Activated CD4-positive, alpha-beta T cell treated with anti-CD3 and anti-CD28 coated beads for 24 hours (primary cell): ENCODE results near the gene GIMAP5.

Experiments used
- DNase-seq, 2 donors: peaks; one replicate each; pipeline ENCODE4 v3.0.0-alpha.2; 2020; ENCODE audit warnings: low read depth in 2 of 2

GIMAP5 gene

DNA sequence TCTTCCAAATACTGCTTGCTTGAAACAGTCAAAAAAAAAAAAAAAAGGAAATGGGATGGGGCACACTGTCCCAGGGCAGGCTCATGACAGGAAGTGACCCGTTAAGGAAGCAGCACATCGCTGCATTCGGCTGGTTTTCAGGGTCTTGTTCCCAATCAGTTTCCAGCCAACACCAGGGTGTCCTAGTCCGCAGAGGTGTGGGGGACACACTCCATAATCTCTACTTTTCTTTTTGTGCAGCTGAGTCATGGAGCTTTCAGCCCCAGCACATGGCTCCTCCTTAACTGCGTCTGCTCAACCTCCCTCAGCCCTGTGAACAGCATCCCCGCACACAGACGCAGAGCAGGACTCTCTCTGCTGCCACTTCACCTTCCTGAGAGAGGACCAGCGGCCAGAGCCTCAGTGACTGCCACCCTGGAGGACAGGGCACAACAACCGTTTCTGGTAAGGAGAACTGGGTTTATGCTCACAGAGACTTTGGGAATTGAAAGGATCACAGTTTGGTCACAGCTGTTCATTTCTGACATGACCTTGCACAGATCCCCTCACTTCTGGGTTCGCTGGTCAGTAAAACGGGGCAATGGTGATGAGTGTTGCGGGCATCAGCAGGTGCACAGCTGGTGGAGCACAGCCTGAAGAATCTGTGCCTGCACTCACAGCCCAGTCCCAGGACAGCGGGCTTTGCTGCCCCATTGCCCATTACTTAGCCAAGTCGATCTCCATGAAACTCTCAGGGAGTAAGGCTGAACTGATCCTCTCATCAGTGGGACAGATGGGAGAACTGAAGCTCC, at the start of gene GIMAP5:
TSS of gene GIMAP5 (plus strand) at position 154 of the 791 bp plus-strand sequence. CDS start 3,467 bp downstream, outside the sequence.
- no peak for DNase-seq

- no peak for DNase-seq
These were observed 48.6 kb upstream of the GIMAP5 start for GRCh38 chr7:150688630-150689029.

- DNase-seq, result no peak
These were observed 41.6 kb upstream of the GIMAP5 start for GRCh38 chr7:150695654-150696053.

- no peak for DNase-seq
These were observed 34.0 kb upstream of the GIMAP5 start for GRCh38 chr7:150703209-150703608.

GRCh38 chr7:150715293-150715692, 21.9 kb upstream of the GIMAP5 start:
- DNase-seq, result no peak

DNA sequence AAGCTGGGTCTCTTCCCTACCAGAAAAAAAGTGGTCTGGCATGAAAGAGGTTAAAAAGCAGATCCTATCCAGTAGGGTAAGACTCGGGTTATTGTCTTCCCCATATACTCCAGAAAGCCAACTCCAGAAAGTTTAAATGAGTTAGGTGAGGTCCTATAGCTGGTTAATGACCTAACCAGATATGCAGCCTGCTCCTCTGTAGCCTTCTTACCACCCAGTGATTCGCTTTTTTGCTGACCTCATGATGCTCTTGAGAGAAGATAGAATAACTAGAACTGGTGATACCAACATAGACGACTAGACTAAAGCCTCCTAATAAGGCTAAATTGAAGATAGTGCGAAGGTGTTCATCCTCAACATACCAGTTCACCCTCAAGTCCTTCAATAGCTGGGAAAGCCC, 21.5 kb upstream of the GIMAP5 start:
- no peak for DNase-seq

- no peak for DNase-seq
These were observed 20.9 kb upstream of the GIMAP5 start, which contains the start of gene GIMAP1 for GRCh38 chr7:150716368-150716767. Gene GIMAP1, plus strand, starts transcription at chr7:150716613. Its CDS starts 2,435 bp downstream, at chr7:150719048.

DNA sequence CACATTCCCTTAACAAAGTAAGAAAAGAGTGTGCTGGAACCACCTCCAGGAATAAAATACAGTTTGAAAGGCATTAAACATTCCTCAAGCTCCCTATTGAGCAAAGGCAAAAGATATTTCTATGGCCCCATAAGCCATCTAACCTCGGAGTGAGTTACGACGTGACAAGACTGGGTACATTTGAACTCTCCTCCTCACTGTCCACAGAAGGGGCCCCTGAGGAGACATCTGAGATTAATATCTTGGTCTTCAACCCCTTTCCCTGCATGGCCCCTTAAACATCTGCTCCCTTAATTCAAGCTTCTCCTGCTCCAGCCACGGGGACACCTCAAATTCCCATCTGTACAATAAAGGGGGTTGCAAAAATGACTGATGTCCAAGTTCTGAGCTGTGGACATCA, 20.3 kb upstream of the GIMAP5 start:
- DNase-seq, result no peak

- DNase-seq, result no peak
These were observed 19.3 kb upstream of the GIMAP5 start for GRCh38 chr7:150717814-150718420.

GRCh38 chr7:150719436-150719835, 17.8 kb upstream of the GIMAP5 start:
- DNase-seq, result no peak

DNA sequence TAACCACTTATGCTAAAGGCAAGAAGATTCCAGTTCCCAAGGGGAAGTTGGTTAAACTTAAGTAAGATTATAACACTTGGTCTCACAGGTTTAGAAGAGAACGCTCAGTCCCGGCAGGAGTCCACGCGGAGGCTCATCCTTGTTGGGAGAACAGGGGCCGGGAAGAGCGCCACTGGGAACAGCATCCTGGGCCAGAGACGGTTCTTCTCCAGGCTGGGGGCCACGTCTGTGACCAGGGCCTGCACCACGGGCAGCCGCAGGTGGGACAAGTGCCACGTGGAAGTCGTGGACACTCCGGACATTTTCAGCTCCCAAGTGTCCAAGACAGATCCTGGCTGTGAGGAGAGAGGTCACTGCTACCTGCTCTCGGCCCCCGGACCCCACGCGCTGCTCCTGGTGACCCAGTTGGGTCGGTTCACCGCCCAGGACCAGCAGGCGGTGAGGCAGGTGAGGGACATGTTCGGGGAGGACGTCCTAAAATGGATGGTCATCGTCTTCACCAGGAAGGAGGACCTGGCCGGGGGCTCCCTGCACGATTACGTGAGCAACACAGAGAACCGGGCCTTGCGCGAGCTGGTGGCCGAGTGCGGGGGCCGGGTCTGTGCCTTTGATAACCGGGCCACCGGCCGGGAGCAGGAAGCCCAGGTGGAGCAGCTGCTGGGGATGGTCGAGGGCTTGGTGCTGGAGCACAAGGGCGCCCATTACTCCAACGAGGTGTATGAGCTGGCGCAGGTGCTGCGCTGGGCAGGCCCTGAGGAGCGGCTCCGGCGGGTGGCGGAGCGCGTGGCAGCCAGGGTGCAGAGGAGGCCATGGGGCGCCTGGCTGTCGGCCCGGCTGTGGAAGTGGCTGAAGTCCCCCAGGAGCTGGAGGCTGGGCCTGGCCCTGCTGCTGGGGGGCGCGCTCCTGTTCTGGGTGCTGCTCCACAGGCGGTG, 17.0 kb upstream of the GIMAP5 start:
- DNase-seq, result no peak

- no peak for DNase-seq
These were observed 15.2 kb upstream of the GIMAP5 start for GRCh38 chr7:150721970-150722373.

GRCh38 chr7:150722431-150722931, 14.7 kb upstream of the GIMAP5 start:
- no peak for DNase-seq

DNA sequence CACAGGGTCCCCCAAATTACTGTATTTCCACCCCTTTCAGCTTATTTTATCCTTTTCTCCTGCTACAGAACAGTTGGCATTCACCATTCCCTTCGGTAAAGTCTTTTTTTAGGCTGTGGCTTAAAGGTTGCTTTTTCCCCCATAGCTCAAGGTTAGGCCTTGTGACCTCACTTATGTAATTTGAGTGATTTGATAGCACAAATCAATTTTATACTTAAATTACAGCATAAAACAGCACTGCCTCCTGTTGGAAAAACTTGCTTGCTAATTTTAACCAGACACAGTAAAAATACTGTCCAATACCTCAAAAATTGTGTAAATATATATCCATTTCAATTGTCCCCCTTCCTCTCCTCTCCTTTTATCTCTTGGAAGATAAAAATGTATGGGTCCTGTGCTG, 13.8 kb upstream of the GIMAP5 start:
- DNase-seq, result no peak

DNA sequence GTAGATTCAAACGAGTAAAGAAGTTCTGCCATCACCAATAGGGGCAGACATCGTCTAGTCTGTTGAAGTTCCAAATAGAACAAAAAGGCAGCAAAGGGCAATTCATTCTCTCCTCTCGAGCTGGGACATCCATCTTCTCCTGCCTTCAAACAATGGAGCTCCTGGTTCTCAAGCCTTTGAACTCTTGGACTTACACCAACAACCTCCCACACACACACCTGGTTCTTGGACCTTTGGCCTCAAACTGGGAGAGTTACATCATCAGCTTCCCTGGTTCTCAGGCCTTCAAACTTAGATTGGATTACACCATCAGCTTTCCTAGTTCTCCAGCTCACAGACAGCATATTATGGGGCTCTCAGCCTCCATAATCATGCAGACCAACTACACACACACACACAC, 9.8 kb upstream of the GIMAP5 start:
- no peak for DNase-seq

GRCh38 chr7:150728011-150728410, 9.2 kb upstream of the GIMAP5 start:
- no peak for DNase-seq

- no peak for DNase-seq
These were observed 8.6 kb upstream of the GIMAP5 start for GRCh38 chr7:150728609-150729008.

DNA sequence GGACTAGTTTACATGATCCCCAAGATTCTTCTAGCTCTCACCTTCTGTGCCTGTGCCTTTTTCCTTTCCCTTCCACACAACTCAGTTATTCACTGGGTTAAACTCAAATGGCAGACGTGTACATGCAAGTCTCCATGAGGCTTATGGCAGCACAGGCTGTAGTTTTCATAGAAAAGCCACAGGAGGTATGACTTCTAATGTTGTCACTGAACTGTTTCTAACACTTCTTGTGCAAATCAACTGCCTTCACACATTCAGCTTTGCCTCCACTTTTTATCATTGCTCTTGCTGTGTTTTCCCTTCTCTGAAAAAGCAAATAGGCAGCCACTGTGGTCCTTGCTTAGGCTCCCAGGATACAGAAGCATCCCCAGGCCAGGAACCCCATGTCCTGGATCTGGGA, 5.3 kb upstream of the GIMAP5 start:
- no peak for DNase-seq

DNA sequence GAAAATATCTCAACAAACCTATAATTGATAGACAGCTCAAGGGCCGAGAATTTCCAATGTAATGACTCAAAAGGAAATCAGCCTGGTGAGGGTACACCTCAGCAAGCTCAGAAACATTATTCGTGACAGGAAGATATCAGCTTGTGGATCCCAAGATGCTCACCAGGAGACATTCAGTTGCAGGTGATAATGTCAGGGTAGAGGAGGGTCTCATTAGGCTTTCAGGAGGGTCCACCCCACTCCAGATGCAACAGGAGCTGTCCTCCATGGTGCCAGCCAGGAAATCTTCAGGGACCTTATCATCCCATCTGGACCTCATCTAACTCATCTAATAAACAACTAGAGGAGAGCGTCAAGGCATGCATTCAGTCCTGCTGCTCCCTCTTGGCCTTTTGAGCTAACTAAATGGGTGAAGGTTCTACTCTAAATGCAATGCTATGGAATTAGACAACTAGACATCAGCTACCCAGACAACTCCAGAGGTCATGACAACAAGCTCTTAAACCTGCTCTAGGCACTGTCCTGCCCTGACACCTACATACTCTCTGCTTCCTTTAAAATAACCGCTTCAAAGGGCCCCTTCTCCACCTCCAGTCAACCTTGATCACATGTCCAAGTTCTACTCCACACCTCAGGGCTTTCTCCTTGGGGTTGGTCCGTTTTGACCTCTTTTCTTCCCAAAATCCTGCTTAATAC, 4.3 kb upstream of the GIMAP5 start:
- no peak for DNase-seq

GRCh38 chr7:150733482-150734095, 3.6 kb upstream of the GIMAP5 start:
- DNase-seq, result no peak

GRCh38 chr7:150734254-150734653, 3.0 kb upstream of the GIMAP5 start:
- DNase-seq, result no peak
